Osteocyte (in vitro differentiated cells): Measurements from ENCODE around the gene C6orf120. TPM values are rescaled to one million over a fixed set of nuclear protein-coding genes. Genes with fewer than 3 reads are reported as not detected.

Experiments used
- DNase-seq: peaks from one replicate; pipeline ENCODE4 v3.0.0; 2021; ENCODE audit warnings: mixed read lengths; ENCODE audit not compliant: unreplicated experiment; ENCODE audit errors: extremely low spot score
- H3K27ac Mint-ChIP-seq: one replicate; pipeline ENCODE4 v1.8.0; 2021; ENCODE audit warnings: mild to moderate bottlenecking, mixed read lengths; ENCODE audit not compliant: unreplicated experiment
- H3K27me3 Mint-ChIP-seq: one replicate; pipeline ENCODE4 v1.8.0; 2021; ENCODE audit warnings: mixed read lengths; ENCODE audit not compliant: unreplicated experiment
- H3K36me3 Mint-ChIP-seq: one replicate; pipeline ENCODE4 v1.8.0; 2021; ENCODE audit warnings: mixed read lengths; ENCODE audit not compliant: unreplicated experiment
- H3K4me1 Mint-ChIP-seq: one replicate; pipeline ENCODE4 v1.8.0; 2021; ENCODE audit warnings: mixed read lengths; ENCODE audit not compliant: unreplicated experiment
- H3K4me3 Mint-ChIP-seq: one replicate; pipeline ENCODE4 v1.8.0; 2021; ENCODE audit warnings: mild to moderate bottlenecking, moderate library complexity, mixed read lengths; ENCODE audit not compliant: unreplicated experiment
- H3K9me3 Mint-ChIP-seq: one replicate; pipeline ENCODE4 v1.8.0; 2021; ENCODE audit warnings: mixed read lengths; ENCODE audit not compliant: unreplicated experiment
- CTCF ChIP-seq: fragments of 200-600 bp; sonication (generic); IDR thresholded peaks from 2 replicates; pipeline ENCODE4 v1.5.0; 2021; ENCODE audit warnings: antibody characterized with exemption, mild to moderate bottlenecking, moderate library complexity
- total RNA-seq: library from RNA; stranded (reverse); gene quantifications from 2 replicates; pipeline ENCODE4 v1.2.1, GENCODE V29; 2021

C6orf120 gene
- total RNA-seq, 1 donor from 2014 or later, result 33.1 TPM

- peak overlapping the region; percentile 79 for H3K4me3 Mint-ChIP-seq
- peaks cover 27% of the 10 kb centered on the region for H3K4me1 Mint-ChIP-seq
- no peaks in the 10 kb centered on the region for H3K9me3 Mint-ChIP-seq
- DNase-seq, result no peak
- TF ChIP-seq CTCF, result no peak
- H3K27me3 Mint-ChIP-seq, result peaks cover 3% of the 10 kb centered on the region
- no peaks in the 10 kb centered on the region for H3K36me3 Mint-ChIP-seq
- peak overlapping the region; percentile 58 for H3K27ac Mint-ChIP-seq
These were observed 24.1 kb downstream of the C6orf120 start for GRCh38 chr6:169726049-169726400.

GRCh38 chr6:169726963-169727362 is 25.0 kb downstream of the C6orf120 start:
- H3K9me3 Mint-ChIP-seq, result no peaks in the 10 kb centered on the region
- H3K36me3 Mint-ChIP-seq, result no peaks in the 10 kb centered on the region
- DNase-seq, result no peak
- TF ChIP-seq CTCF, result no peak
- H3K27me3 Mint-ChIP-seq, result peaks cover 5% of the 10 kb centered on the region
- H3K27ac Mint-ChIP-seq, result no peak overlapping the region
- H3K4me1 Mint-ChIP-seq, result peaks cover 21% of the 10 kb centered on the region
- no peak overlapping the region for H3K4me3 Mint-ChIP-seq

GRCh38 chr6:169729961-169730360 is 28.0 kb downstream of the C6orf120 start:
- Mint-ChIP-seq H3K27ac (no peak overlapping the region), H3K9me3 (no peaks in the 10 kb centered on the region), H3K36me3 (peaks cover 2% of the 10 kb centered on the region), H3K27me3 (peaks cover 32% of the 10 kb centered on the region), H3K4me3 (no peak overlapping the region), H3K4me1 (peaks cover 7% of the 10 kb centered on the region)
- TF ChIP-seq CTCF, result no peak
- DNase-seq, result no peak

GRCh38 chr6:169738204-169738975 is 36.5 kb downstream of the C6orf120 start:
- H3K36me3 Mint-ChIP-seq, result peaks cover 2% of the 10 kb centered on the region
- DNase-seq, result no peak
- H3K27me3 Mint-ChIP-seq, result peaks cover 39% of the 10 kb centered on the region
- H3K4me3 Mint-ChIP-seq, result no peak overlapping the region
- no peak for TF ChIP-seq CTCF
- H3K4me1 Mint-ChIP-seq, result no peaks in the 10 kb centered on the region
- no peak overlapping the region for H3K27ac Mint-ChIP-seq
- peaks cover 4% of the 10 kb centered on the region for H3K9me3 Mint-ChIP-seq

- Mint-ChIP-seq H3K27me3 (peaks cover 33% of the 10 kb centered on the region), H3K9me3 (peaks cover 4% of the 10 kb centered on the region), H3K4me1 (no peaks in the 10 kb centered on the region), H3K4me3 (no peak overlapping the region), H3K36me3 (peaks cover 2% of the 10 kb centered on the region), H3K27ac (no peak overlapping the region)
- no peak for TF ChIP-seq CTCF
- DNase-seq, result no peak
These were observed 37.1 kb downstream of the C6orf120 start for GRCh38 chr6:169738976-169739529.
